ENCODE measurements around the gene RAB6B. TPM values are rescaled to one million over a fixed set of nuclear protein-coding genes. Genes with fewer than 3 reads are reported as not detected.

The RAB6B gene
- total and polyA plus RNA-seq, 2 of the 8 experiments (the other 6 are each of a cell fraction or from before 2014, with no cell fraction given), result 7.9 to 15.6 TPM

DNA sequence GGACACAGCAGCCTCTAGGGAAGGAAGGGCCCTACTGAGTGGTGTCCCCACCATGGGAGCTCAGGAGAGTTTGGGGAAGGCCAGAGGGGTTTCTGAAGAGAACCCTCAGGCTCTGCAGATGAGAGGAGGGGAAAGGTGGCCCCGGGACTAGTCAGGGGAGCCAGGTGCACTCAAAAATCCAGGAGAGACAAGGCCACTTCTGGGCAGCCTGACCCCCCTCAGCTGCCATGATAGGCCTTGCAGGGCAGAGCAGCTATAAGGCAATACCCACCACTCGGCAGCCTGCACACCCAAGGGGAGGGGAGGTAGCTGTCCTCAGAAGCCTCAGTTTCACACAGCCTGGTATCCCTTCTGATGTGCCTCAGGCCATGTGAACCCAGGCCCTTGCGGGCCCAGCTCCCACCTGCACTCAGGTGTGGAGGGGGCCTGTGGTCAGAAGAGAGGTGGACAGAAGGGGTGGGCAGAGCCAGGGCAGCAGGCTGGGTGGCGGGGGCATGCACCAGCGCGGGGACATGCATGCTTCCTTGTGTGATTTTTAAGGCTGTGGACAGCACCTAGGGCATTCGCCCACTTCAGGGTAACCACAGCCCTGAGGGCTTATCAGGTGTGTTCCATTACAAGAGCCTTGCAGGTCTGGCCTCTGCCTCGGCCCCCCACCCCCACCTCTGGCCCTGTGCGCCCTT lies 55.5 kb downstream of the RAB6B start:
- CTCF ChIA-PET (ENCODE audit: partially characterized antibody), result interaction anchor here (0.7 to 1.9 kb wide), 4 partner anchors 14 to 32 kb away, joined by 3 to 5 read pairs (median 4); no protein-coding TSS in a partner anchor
- DNase-seq (ENCODE audit: low read depth in 1 of 2, low spot score in 2 of 2) (no peak), FAIRE-seq (no peak)
- Histone ChIP-seq H3K23ac (ENCODE audit: insufficient read length) (no peak overlapping the region), H4K5ac (ENCODE audit: insufficient read length, low read depth, low read length) (no peak overlapping the region), H3K23me2 (ENCODE audit: low read depth, low read length) (peaks cover 3% of the 10 kb centered on the region; the same call in 1 of the 2 replicates), H3K79me1 (ENCODE audit: low read depth, low read length) (no peaks in the 10 kb centered on the region), H3K4ac (replicated peaks; ENCODE audit: insufficient read length, low read depth, low read length) (no peak overlapping the region), H2AK5ac (ENCODE audit: low read depth, low read length) (no peak overlapping the region), H4K91ac (replicated peaks; ENCODE audit: insufficient read length, low read length) (no peak overlapping the region), H3K9me3 (ENCODE audit: insufficient read depth in 2 of 2, low read depth in 1 of 2, low read length in 1 of 2) (no peaks in the 10 kb centered on the region), H2AFZ (ENCODE audit: low read length) (no peak overlapping the region), H3K4me3 (ENCODE audit: extremely low read depth in 1 of 4, insufficient read depth in 2 of 4, low read depth in 3 of 4, low read length in 4 of 4) (no peak overlapping the region), H3K14ac (ENCODE audit: insufficient read length) (no peak overlapping the region), H2BK15ac (ENCODE audit: low read length) (no peak overlapping the region), H2BK12ac (ENCODE audit: low read depth, low read length) (no peak overlapping the region), H2BK20ac (ENCODE audit: low read length) (no peak overlapping the region), H3K18ac (ENCODE audit: extremely low read depth, low read length) (no peak overlapping the region), H2BK120ac (replicated peaks; ENCODE audit: low read depth, low read length) (no peak overlapping the region), H3K56ac (replicated peaks; ENCODE audit: insufficient read length, low read depth, low read length) (no peak overlapping the region), H4K20me1 (replicated peaks in 1 of 2; ENCODE audit: control insufficient read depth in 1 of 2, insufficient read depth in 2 of 2, low read length in 2 of 2) (no peaks in the 10 kb centered on the region), H3K27ac (ENCODE audit: low read depth, low read length) (no peak overlapping the region), H4K8ac (ENCODE audit: extremely low read depth, insufficient read depth, low read length) (no peak overlapping the region), H3K4me1 (replicated peaks in 1 of 4; ENCODE audit: control insufficient read depth in 3 of 4, insufficient read depth in 4 of 4, low read length in 3 of 4) (peaks cover 0 to 2% (median 0%) of the 10 kb centered on the region in 4 experiments; a peak in 1 of 7 replicates), H3K79me2 (ENCODE audit: control insufficient read depth in 1 of 2, insufficient read depth in 2 of 2, low read length in 2 of 2) (no peaks in the 10 kb centered on the region), H3K36me3 (ENCODE audit: control insufficient read depth in 2 of 4, insufficient read depth in 4 of 4, low read length in 3 of 4) (no peaks in the 10 kb centered on the region; a peak in 3 of 8 replicates), H3K9ac (replicated peaks in 1 of 4; ENCODE audit: extremely low read depth in 1 of 4, low read depth in 3 of 4, low read length in 3 of 4) (no peak overlapping the region), H3K4me2 (ENCODE audit: insufficient read depth in 1 of 2, low read depth in 2 of 2, low read length in 2 of 2) (no peak overlapping the region), H3K27me3 (replicated peaks in 1 of 4; ENCODE audit: control insufficient read depth in 3 of 4, extremely low read depth in 1 of 4, insufficient read depth in 3 of 4, low read length in 3 of 4) (no peaks in the 10 kb centered on the region), H2BK5ac (ENCODE audit: low read depth, low read length) (no peak overlapping the region)
- POLR2A ChIA-PET (ENCODE audit: partially characterized antibody), result no interaction called here
- whole genome bisulfite sequencing, 2 experiments (ENCODE audit: extremely low coverage in 1 of 2, insufficient coverage in 1 of 2, insufficient read length in 1 of 2, insufficient replicate concordance in 2 of 2, low coverage in 1 of 2, low lambda C conversion rate in 2 of 2, missing lambda C conversion rate in 1 of 2), result 96% methylated on average over 7 of the region's 9 CpGs; no CpG with 5 or more reads in 1 of the 2 experiments
- TF ChIP-seq HDAC6 (IDR thresholded peaks at IDR 0.05; ENCODE audit: low read depth, low read length), result no peak
- TF ChIP-seq CHD1 (IDR thresholded peaks at IDR 0.05; ENCODE audit: low read depth, low read length), result no peak
- no peak for TF ChIP-seq CHD2 (IDR thresholded peaks at IDR 0.05; ENCODE audit: low read length)
- TF ChIP-seq ATF3 (IDR thresholded peaks at IDR 0.05; ENCODE audit: insufficient read depth, low read depth, low read length), result no peak
- no peak for TF ChIP-seq NANOG (IDR thresholded peaks at IDR 0.05; ENCODE audit: insufficient read depth, low read depth, low read length, poor library complexity, severe bottlenecking)
- no peak for TF ChIP-seq CBX5 (IDR thresholded peaks at IDR 0.05; ENCODE audit: low read depth, low read length)
- TF ChIP-seq KDM1A (IDR thresholded peaks at IDR 0.05; ENCODE audit: borderline replicate concordance, low read length), result no peak
- no peak for TF ChIP-seq JUND (IDR thresholded peaks at IDR 0.05; ENCODE audit: low read length)
- no peak for TF ChIP-seq RXRA (IDR thresholded peaks at IDR 0.05; ENCODE audit: insufficient read depth, low read depth, low read length)
- no peak for TF ChIP-seq HDAC2 (IDR thresholded peaks at IDR 0.05; ENCODE audit: borderline replicate concordance in 1 of 2, low read depth in 2 of 2, low read length in 2 of 2)
- no peak for TF ChIP-seq TAF7 (optimal IDR thresholded peaks at IDR 0.05; ENCODE audit: borderline replicate concordance, low read depth, low read length)
- no peak for TF ChIP-seq ZNF274 (IDR thresholded peaks at IDR 0.05; ENCODE audit: borderline replicate concordance, extremely low read depth, low read length)

Data from H1 (cell line).